Naive thymus-derived CD4-positive, alpha-beta T cell (primary cell): ENCODE data around the gene LRRFIP1. TPM values are rescaled to one million over a fixed set of nuclear protein-coding genes. Genes with fewer than 3 reads are reported as not detected.

Experiments
- ATAC-seq: fragments of 150-1000 bp; cut with Tn5 transposase; 2 replicates; pipeline ENCODE4 v1.10.0; 2021; ENCODE audit warnings: mild to moderate bottlenecking, moderate library complexity
- CTCF ChIA-PET: fragments of 350-600 bp; sonication (Branson Sonifier 250); formaldehyde crosslinking; loops from one replicate; lab custom pipeline; 2021; ENCODE audit warnings: antibody characterized with exemption; lab: Charles Lee
- POLR2A ChIA-PET: fragments of 350-600 bp; sonication (Branson Sonifier 250); formaldehyde crosslinking; loops from one replicate; lab custom pipeline; 2021; ENCODE audit warnings: antibody characterized with exemption, inconsistent platforms; lab: Charles Lee
- DNase-seq, 9 donors: peaks; one replicate each; pipeline versions ENCODE4 v3.0.0 to v3.0.0-alpha.2; 2020 to 2022; ENCODE audit warnings: mixed read lengths in 1 of 9
- H3K27ac ChIP-seq: one replicate; pipeline ENCODE4 v1.7.0; 2013; ENCODE audit warnings: mild to moderate bottlenecking, low read depth, low read length, moderate library complexity
- H3K27me3 ChIP-seq, 2 donors: one replicate each; pipeline ENCODE4 v1.7.0; 2013; ENCODE audit warnings: low read length in 2 of 2, mild to moderate bottlenecking in 2 of 2, moderate library complexity in 2 of 2; ENCODE audit not compliant: control insufficient read depth in 2 of 2, insufficient read depth in 2 of 2
- H3K36me3 ChIP-seq, 3 experiments: 1 replicate in 2 of 3; 2 replicates in 1 of 3; pipeline ENCODE4 v1.7.0; 2013; ENCODE audit warnings: low read length in 3 of 3, mild to moderate bottlenecking in 3 of 3, moderate library complexity in 1 of 3; ENCODE audit not compliant: insufficient read depth in 3 of 3, control insufficient read depth in 2 of 3
- H3K4me1 ChIP-seq, 2 donors: one replicate each; pipeline ENCODE4 v1.7.0; 2013; ENCODE audit warnings: low read length in 2 of 2, mild to moderate bottlenecking in 2 of 2, moderate library complexity in 1 of 2; ENCODE audit not compliant: control insufficient read depth in 2 of 2, insufficient read depth in 2 of 2
- H3K4me3 ChIP-seq: 2 replicates; pipeline ENCODE4 v1.7.0; 2013; ENCODE audit warnings: mild to moderate bottlenecking, low read length
- H3K9me3 ChIP-seq, 3 experiments: 1 replicate in 2 of 3; 2 replicates in 1 of 3; pipeline ENCODE4 v1.7.0; 2013; ENCODE audit warnings: low read length in 3 of 3; ENCODE audit not compliant: control insufficient read depth in 2 of 3
- H3K27ac Mint-ChIP-seq, 9 donors: one replicate each; pipeline ENCODE4 v1.8.0; 2020 to 2022; ENCODE audit warnings: mixed read lengths in 9 of 9, mild to moderate bottlenecking in 8 of 9, moderate library complexity in 5 of 9, inconsistent platforms in 2 of 9
- H3K27me3 Mint-ChIP-seq, 5 donors: one replicate each; pipeline ENCODE4 v1.8.0; 2021 to 2022; ENCODE audit warnings: mixed read lengths in 5 of 5, mild to moderate bottlenecking in 1 of 5
- H3K36me3 Mint-ChIP-seq, 5 donors: one replicate each; pipeline ENCODE4 v1.8.0; 2020 to 2022; ENCODE audit warnings: mixed read lengths in 5 of 5, mild to moderate bottlenecking in 3 of 5, inconsistent platforms in 1 of 5
- H3K4me1 Mint-ChIP-seq, 7 donors: one replicate each; pipeline ENCODE4 v1.8.0; 2020 to 2022; ENCODE audit warnings: mixed read lengths in 7 of 7, mild to moderate bottlenecking in 3 of 7, inconsistent platforms in 1 of 7
- H3K4me3 Mint-ChIP-seq, 10 donors: one replicate each; pipeline ENCODE4 v1.8.0; 2020 to 2022; ENCODE audit warnings: mild to moderate bottlenecking in 10 of 10, mixed read lengths in 10 of 10, moderate library complexity in 6 of 10, inconsistent platforms in 2 of 10
- H3K9me3 Mint-ChIP-seq, 11 donors: one replicate each; pipeline ENCODE4 v1.8.0; 2020 to 2022; ENCODE audit warnings: mixed read lengths in 11 of 11, mild to moderate bottlenecking in 4 of 11, inconsistent platforms in 1 of 11, moderate library complexity in 1 of 11
- intact Hi-C, 2 donors: fragments of 100-400 bp; cut with micrococcal nuclease; formaldehyde crosslinking; loops; one replicate each; pipeline ENCODE4 v1.15.1; 2023
- polyA plus RNA-seq, 2 donors: library from polyadenylated mRNA; unstranded; fragments of 300-500 nt; fragmentation: Illumina TruSeq; gene quantifications; one replicate each; pipeline ENCODE4 v1.2.3, GENCODE V29; 2021
- total RNA-seq, 6 experiments: library from RNA in 5 of 6; stranded (reverse) in 5 of 6; gene quantifications; 1 replicate in 5 of 6; 2 replicates in 1 of 6; pipeline ENCODE4 v1.2.3 and lab custom pipeline; 2021 to 2026

The LRRFIP1 gene
- total and polyA plus RNA-seq, 7 experiments from 2014 or later = 82.2 to 257 (median 105) TPM

DNA sequence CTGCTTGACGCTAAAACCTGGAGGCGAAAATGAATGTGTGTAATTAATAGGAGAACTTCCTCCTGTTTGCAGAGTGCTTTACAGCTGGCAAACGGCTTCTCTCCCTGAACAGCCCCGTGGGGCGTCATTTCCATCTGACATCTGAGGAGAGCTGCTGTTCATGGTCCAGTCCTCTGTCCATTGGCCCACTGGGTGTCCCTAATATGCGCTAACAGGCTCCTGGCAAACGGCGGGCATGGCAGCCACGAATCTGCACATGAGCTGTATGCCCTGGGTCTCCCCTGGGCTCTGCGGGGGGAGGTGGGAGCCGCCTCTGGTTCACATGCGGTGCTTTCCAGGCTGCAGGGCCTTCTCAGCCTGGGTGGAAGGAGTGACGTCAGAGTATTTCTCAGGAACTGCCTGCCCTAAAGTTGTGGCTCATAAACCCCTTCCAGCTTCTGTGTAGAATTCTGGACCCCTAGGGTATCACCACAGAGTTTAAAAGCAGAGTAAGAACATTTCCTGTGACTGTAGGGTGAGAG, 73.2 kb downstream of the LRRFIP1 start:
- Histone ChIP-seq H3K4me3 (peak overlapping the region; percentile 23), H3K4me1 (peaks cover 92 to 95% of the 10 kb centered on the region in 2 donors), H3K27me3 (no peaks in the 10 kb centered on the region), H3K36me3 (no peaks in the 10 kb centered on the region), H3K9me3 (no peaks in the 10 kb centered on the region), H3K27ac (peak overlapping the region; percentile 76)
- ChIA-PET CTCF (interaction anchor here (1.0 to 1.6 kb wide), 3 partner anchors 12 to 129 kb away, joined by 3 to 13 read pairs (median 3); no protein-coding TSS in a partner anchor), POLR2A (interaction anchor here (0.5 to 9.9 kb wide), 6 partner anchors 8 to 27 kb away, joined by 3 to 85 read pairs (median 6); no protein-coding TSS in a partner anchor)
- peaks cover 0 to 2% (median 0%) of the 10 kb centered on the region in 11 donors for H3K9me3 Mint-ChIP-seq
- DNase-seq (peak in 5 of 9 donors; percentile 50 to 89 (median 65)), ATAC-seq (peak; percentile 78)
- H3K4me3 Mint-ChIP-seq = peak overlapping the region; percentile 59 to 91 (median 76)
- H3K27me3 Mint-ChIP-seq = no peaks in the 10 kb centered on the region
- H3K36me3 Mint-ChIP-seq = peaks cover 0 to 12% (median 0%) of the 10 kb centered on the region in 5 donors
- peak overlapping the region; percentile 85 to 98 (median 92) for H3K27ac Mint-ChIP-seq
- intact Hi-C loops = loop anchor here in 1 of 2 donors (1.0 kb wide), 2 partner anchors 8 to 27 kb away; no protein-coding TSS in a partner anchor
- peaks cover 81 to 99% (median 95%) of the 10 kb centered on the region in 7 donors for H3K4me1 Mint-ChIP-seq

DNA sequence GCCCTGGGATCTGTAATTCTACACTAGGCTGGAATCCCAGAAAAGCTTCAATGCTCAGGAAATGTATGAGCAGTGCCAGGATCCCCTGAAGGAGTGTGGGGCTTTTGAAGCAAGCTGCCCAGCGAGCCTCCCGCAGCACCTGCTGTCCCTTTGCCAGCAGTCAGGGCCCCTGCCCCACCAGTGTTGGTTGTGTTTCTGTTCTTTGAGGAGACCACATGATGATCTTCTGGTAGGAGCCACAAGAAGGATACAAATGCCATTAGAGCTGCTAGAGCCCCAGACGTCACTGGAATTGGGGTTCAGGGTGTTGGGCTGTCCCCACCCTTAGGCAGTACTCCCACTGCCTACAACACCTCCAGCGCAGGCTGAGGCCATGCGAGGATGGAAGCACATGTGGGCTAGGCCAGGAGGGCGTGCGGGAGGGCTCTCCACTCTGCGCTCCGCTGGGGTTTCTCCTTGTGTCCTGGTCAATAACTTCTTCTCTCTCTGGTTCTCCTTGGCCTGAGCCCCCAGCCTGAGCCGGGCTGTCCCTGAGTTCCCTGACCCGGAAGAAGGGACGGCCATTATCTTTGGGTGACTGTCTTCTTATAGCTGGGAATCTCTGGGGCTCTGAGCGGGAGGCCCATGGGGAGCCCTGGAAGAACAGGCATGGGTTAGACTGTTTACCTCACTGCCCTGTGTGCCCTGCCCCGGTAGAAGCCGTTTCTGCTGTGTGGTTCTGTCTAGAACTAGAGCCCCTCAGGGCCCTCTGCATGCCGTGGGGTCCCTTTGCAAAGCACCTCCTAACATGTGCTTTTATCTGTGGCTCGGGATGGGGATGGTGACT, 73.9 kb downstream of the LRRFIP1 start:
- Mint-ChIP-seq H3K27me3 (no peaks in the 10 kb centered on the region), H3K36me3 (peaks cover 0 to 12% (median 0%) of the 10 kb centered on the region in 5 donors), H3K4me3 (peak overlapping the region; percentile 72 to 91 (median 79)), H3K27ac (peak overlapping the region; percentile 85 to 98 (median 92)), H3K4me1 (peaks cover 76 to 99% (median 92%) of the 10 kb centered on the region in 7 donors), H3K9me3 (peaks cover 0 to 2% (median 0%) of the 10 kb centered on the region in 11 donors)
- H3K27ac ChIP-seq = peak overlapping the region; percentile 76
- ChIA-PET CTCF (interaction anchor here (0.6 to 2.1 kb wide), 5 partner anchors 12 to 130 kb away, joined by 3 to 13 read pairs (median 4); no protein-coding TSS in a partner anchor), POLR2A (interaction anchor here (0.7 to 9.9 kb wide), 5 partner anchors 8 to 28 kb away, joined by 3 to 85 read pairs (median 9); no protein-coding TSS in a partner anchor)
- peak overlapping the region; percentile 23 for H3K4me3 ChIP-seq
- intact Hi-C loops = no loop called here
- DNase-seq (peak in 4 of 9 donors; percentile 20 to 37 (median 29)), ATAC-seq (peak; percentile 8)
- no peaks in the 10 kb centered on the region for H3K36me3 ChIP-seq
- no peaks in the 10 kb centered on the region for H3K27me3 ChIP-seq
- H3K9me3 ChIP-seq = no peaks in the 10 kb centered on the region
- peaks cover 85 to 90% of the 10 kb centered on the region in 2 donors for H3K4me1 ChIP-seq

DNA sequence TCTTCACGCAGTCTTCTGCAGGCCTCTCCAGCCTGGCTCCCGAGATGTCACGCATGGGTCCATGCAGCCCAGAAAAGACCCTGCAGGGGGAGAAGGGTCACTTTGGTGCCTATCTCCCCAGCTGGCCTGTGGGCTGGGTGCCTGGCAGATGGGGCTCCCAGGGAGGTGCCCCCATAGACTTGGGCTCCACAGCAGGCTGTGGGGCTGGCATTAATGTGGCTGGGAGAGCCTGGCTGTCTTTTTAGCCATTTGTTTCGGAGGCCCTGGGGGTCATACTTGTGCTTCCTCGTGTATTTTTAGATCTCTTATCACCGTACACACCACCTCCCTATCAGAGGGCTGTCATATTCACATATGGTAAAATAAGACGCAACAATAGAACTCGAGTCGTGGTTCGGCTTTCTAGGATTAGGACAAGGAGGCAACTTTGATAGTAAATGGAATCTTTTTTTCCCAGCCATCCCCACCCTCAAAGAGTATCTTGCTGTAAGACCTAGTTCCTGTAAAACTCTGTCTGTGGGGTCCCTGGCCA, 74.5 kb downstream of the LRRFIP1 start:
- ATAC-seq (no peak), DNase-seq (no peak)
- ChIA-PET CTCF (interaction anchor here (0.6 to 2.1 kb wide), 3 partner anchors 18 to 44 kb away, joined by 3 to 7 read pairs (median 4); no protein-coding TSS in a partner anchor), POLR2A (interaction anchor here (0.8 to 9.9 kb wide), 6 partner anchors 10 to 38 kb away, joined by 3 to 85 read pairs (median 4); no protein-coding TSS in a partner anchor)
- H3K4me1 ChIP-seq = peaks cover 80 to 83% of the 10 kb centered on the region in 2 donors
- intact Hi-C loops = loop anchor here in 1 of 2 donors (2.0 kb wide), 1 partner anchor 15 kb away; no protein-coding TSS in a partner anchor
- H3K36me3 Mint-ChIP-seq = peaks cover 0 to 12% (median 0%) of the 10 kb centered on the region in 5 donors
- H3K27ac ChIP-seq = peak overlapping the region; percentile 76
- peak overlapping the region; percentile 75 to 91 (median 80) for H3K4me3 Mint-ChIP-seq
- H3K27me3 Mint-ChIP-seq = no peaks in the 10 kb centered on the region
- H3K9me3 ChIP-seq = no peaks in the 10 kb centered on the region
- H3K4me1 Mint-ChIP-seq = peaks cover 78 to 99% (median 95%) of the 10 kb centered on the region in 7 donors
- H3K27me3 ChIP-seq = no peaks in the 10 kb centered on the region
- H3K36me3 ChIP-seq = no peaks in the 10 kb centered on the region
- peaks cover 0 to 2% (median 0%) of the 10 kb centered on the region in 11 donors for H3K9me3 Mint-ChIP-seq
- H3K27ac Mint-ChIP-seq = peak overlapping the region; percentile 85 to 98 (median 92)
- H3K4me3 ChIP-seq = peak overlapping the region; percentile 26

DNA sequence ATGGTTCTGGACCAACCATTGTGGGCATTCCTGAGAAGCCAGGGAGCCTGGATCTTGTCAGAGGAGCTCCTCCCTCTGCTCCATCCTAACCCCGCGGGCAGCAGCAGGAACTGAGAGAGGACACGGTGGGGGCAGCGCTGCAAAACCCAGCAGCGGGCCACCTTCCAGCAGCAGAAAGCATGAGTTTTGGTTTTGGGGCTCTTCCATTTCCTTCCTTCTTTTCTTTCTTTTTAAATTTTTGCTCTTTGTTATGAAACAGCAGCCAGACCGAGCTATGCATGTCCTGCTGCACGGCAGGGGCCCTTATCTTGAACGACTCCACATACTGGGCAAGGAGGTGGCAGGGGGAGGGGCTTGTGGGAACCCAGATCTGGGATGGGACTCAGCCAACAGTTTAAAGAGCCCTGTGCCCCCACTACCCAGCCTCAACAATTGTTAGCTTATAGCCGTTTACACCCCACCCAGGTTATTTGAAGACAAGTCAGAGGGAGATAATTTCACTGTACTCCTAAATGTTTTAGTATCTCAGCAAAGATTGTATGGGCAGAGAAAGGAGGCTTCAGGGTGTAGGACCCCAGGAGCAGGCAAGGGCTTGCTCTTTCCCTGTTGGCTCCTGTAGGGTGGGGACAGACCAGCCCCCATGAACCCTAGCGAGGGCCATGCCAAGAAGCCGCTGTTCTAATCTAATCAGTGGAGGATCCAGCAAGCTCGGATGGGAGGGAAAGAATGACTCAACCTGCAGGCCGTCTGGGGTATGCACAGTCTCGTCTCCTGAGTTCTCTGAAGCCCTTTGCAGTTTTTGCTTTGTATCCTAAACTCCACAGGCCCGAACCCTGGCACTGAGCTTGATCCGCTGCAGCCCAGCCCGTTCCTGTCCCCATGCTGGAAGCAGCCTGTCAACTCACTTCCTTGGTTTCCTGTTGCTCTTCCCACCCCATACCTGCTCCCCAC, 75.3 kb downstream of the LRRFIP1 start:
- Mint-ChIP-seq H3K9me3 (peaks cover 0 to 2% (median 0%) of the 10 kb centered on the region in 11 donors), H3K4me3 (peak overlapping the region; percentile 75 to 91 (median 80)), H3K4me1 (peaks cover 78 to 99% (median 95%) of the 10 kb centered on the region in 7 donors), H3K27me3 (no peaks in the 10 kb centered on the region), H3K36me3 (peaks cover 0 to 10% (median 0%) of the 10 kb centered on the region in 5 donors), H3K27ac (peak overlapping the region; percentile 85 to 98 (median 92))
- no peaks in the 10 kb centered on the region for H3K9me3 ChIP-seq
- no peaks in the 10 kb centered on the region for H3K27me3 ChIP-seq
- H3K36me3 ChIP-seq = no peaks in the 10 kb centered on the region
- CTCF ChIA-PET = interaction anchor here (1.3 to 3.4 kb wide), 3 partner anchors 19 to 43 kb away, joined by 3 to 12 read pairs (median 7); no protein-coding TSS in a partner anchor
- POLR2A ChIA-PET = interaction anchor here (0.8 to 9.9 kb wide), 6 partner anchors 9 to 37 kb away, joined by 3 to 85 read pairs (median 4); no protein-coding TSS in a partner anchor
- peak; percentile 3 for ATAC-seq
- DNase-seq = peak in 4 of 9 donors; percentile 29 to 64 (median 31)
- H3K4me3 ChIP-seq = peak overlapping the region; percentile 26
- peak overlapping the region; percentile 76 for H3K27ac ChIP-seq
- intact Hi-C loops = loop anchor here (1.0 to 2.0 kb wide), 3 partner anchors 7 to 29 kb away; no protein-coding TSS in a partner anchor
- H3K4me1 ChIP-seq = peaks cover 75 to 80% of the 10 kb centered on the region in 2 donors
